ENCODE data around the gene TTLL11. TPM values are rescaled to one million over a fixed set of nuclear protein-coding genes. Genes with fewer than 3 reads are reported as not detected.

Gene TTLL11
- total RNA-seq, 6 experiments from 2014 or later, result 3.2 to 5.2 (median 4.1) TPM

DNA sequence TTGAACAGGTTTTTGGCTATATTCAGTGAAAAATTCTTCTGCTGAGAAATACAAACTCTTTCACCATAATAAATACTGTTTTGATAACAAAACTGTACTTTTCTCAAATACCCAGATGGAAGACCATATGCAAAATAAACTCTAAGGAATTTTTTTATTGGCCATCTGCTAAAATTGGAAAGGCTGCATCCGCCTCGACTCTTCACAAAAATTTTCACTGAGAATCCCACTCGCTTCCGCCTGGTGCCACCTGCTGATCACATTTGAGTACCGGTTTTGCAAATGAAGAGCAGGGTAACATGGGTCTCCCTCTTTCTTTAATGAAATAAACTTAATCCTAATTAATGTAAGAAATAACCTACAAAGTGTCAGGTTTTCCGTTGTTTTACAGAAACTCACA lies 76.4 kb downstream of the TTLL11 start:
- WGBS (ENCODE audit: insufficient coverage, low coverage, low lambda C conversion rate, missing lambda C conversion rate), result 31% methylated on average over 6 of the region's 6 CpGs
- DNase-seq (no peak), ATAC-seq (peak in 2 of 4 donors; percentile 22 to 47)
- H3K4me1 ChIP-seq, result no peaks in the 10 kb centered on the region
- no peak overlapping the region for H3K4me3 ChIP-seq
- no peaks in the 10 kb centered on the region for H3K36me3 ChIP-seq
- intact Hi-C loops (cut with DNase I), result no loop called here
- H3K9me3 ChIP-seq, result no peaks in the 10 kb centered on the region
- no peak for TF ChIP-seq POLR2A (IDR thresholded peaks at IDR 0.05)
- TF ChIP-seq, protein P1, sequence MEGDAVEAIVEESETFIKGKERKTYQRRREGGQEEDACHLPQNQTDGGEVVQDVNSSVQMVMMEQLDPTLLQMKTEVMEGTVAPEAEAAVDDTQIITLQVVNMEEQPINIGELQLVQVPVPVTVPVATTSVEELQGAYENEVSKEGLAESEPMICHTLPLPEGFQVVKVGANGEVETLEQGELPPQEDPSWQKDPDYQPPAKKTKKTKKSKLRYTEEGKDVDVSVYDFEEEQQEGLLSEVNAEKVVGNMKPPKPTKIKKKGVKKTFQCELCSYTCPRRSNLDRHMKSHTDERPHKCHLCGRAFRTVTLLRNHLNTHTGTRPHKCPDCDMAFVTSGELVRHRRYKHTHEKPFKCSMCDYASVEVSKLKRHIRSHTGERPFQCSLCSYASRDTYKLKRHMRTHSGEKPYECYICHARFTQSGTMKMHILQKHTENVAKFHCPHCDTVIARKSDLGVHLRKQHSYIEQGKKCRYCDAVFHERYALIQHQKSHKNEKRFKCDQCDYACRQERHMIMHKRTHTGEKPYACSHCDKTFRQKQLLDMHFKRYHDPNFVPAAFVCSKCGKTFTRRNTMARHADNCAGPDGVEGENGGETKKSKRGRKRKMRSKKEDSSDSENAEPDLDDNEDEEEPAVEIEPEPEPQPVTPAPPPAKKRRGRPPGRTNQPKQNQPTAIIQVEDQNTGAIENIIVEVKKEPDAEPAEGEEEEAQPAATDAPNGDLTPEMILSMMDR (IDR thresholded peaks at IDR 0.05), result peak in 3 of 4 donors; percentile 27 to 39 (median 37)
- H3K27ac ChIP-seq, result no peak overlapping the region
- no peaks in the 10 kb centered on the region for H3K27me3 ChIP-seq

DNA sequence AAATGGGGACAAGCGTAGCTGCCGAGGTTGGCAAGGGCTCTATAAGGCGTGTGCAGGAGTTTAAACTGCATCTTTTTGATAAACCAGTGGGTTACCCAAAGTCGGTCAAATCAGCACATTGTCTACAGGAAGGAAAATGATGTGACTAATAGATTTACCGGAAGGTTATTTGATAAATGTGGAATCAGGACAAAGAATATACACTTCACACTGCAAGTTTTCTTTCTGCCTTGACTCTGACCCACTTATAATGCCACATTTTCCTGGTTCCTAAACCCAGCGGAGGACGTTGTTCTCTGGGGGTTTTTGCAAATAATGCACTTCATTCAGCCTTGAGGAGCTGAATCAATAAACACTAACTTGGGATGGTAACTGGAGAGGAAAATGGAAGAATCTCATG lies 76.8 kb downstream of the TTLL11 start:
- DNase-seq (no peak), ATAC-seq (peak in 2 of 4 donors; percentile 29 to 44)
- H3K27ac ChIP-seq, result no peak overlapping the region
- intact Hi-C loops (cut with DNase I), result no loop called here
- no peaks in the 10 kb centered on the region for H3K27me3 ChIP-seq
- H3K4me1 ChIP-seq, result no peaks in the 10 kb centered on the region
- H3K9me3 ChIP-seq, result no peaks in the 10 kb centered on the region
- no peaks in the 10 kb centered on the region for H3K36me3 ChIP-seq
- WGBS (ENCODE audit: insufficient coverage, low coverage, low lambda C conversion rate, missing lambda C conversion rate), result 43% methylated on average over 7 of the region's 7 CpGs
- TF ChIP-seq, protein P1 (IDR thresholded peaks at IDR 0.05), result no peak
- TF ChIP-seq POLR2A (IDR thresholded peaks at IDR 0.05), result no peak
- no peak overlapping the region for H3K4me3 ChIP-seq

DNA sequence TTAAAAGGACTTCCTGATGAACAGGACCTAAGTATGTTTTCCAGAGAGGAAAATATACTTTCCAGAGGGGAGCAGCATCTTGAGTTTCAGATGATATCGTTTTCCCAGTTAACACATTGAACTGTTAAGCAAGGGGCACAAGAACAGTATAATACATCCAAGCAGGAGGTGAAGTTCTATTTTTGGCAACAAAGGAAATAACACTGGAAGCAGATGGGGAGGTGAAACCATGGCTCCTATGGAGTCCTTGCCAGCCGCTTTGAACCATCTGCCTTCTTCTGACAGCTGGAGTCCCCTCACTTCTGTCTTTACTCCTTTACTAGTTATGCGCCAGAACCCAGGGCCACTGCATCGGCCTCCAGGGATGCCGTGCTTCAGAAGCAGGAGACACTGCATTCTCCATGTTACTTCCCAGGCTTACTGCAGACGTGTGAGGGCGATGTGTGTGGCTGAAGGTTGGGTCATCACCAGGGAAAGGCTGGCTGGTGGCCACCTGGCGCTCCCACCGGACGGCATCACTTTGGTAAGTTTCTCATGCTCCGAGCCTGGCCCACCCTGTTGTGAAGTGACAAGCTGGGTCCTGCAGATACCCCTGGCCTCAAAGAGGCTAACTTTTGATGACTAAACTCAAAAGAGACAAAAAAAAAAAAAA lies 77.8 kb downstream of the TTLL11 start:
- Histone ChIP-seq H3K27me3 (no peaks in the 10 kb centered on the region), H3K36me3 (no peaks in the 10 kb centered on the region), H3K9me3 (no peaks in the 10 kb centered on the region), H3K27ac (no peak overlapping the region), H3K4me1 (no peaks in the 10 kb centered on the region), H3K4me3 (no peak overlapping the region)
- 83% methylated on average over 8 of the region's 11 CpGs for WGBS (ENCODE audit: insufficient coverage, low coverage, low lambda C conversion rate, missing lambda C conversion rate)
- DNase-seq (no peak), ATAC-seq (no peak)
- TF ChIP-seq, protein P1 (IDR thresholded peaks at IDR 0.05), result no peak
- TF ChIP-seq POLR2A (IDR thresholded peaks at IDR 0.05), result no peak
- intact Hi-C loops (cut with DNase I), result no loop called here

DNA sequence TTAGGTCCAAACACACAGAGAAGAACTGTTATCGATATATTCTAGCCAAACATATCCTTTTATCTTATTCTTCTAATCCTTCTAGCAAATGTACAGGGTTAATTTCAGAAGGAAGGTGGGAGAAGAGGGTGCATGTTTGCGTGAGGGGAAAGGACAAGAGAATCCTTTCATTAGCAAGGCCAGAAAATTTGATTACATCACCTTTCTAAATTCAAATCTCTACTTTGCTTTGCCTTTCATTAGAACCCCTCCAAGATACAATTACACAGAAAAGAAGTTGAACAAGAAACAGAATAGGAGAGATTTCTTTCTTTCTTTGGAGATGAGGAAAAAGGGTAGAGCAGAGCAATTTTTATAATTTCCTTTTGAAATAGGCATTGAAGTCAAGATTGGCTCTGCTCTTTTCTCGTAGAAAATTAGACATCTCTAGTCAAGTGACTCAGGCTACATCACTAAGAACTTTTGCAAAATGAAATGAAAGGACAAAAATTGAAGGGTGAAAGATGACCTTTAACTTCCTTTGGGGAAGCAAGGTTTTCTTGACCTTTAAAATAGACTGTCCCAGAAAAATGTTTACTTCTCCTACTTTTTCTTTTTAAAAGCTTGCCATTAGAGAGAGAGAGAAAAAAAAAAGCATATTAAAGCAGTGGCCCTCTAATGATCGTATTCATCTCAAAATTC lies 81.2 kb downstream of the TTLL11 start:
- H3K27ac ChIP-seq, result no peak overlapping the region
- no peaks in the 10 kb centered on the region for H3K9me3 ChIP-seq
- ATAC-seq, result no peak
- DNase-seq, result no peak
- no peaks in the 10 kb centered on the region for H3K27me3 ChIP-seq
- TF ChIP-seq POLR2A (IDR thresholded peaks at IDR 0.05), result no peak
- TF ChIP-seq, protein P1 (IDR thresholded peaks at IDR 0.05), result no peak
- H3K4me1 ChIP-seq, result no peaks in the 10 kb centered on the region
- intact Hi-C loops (cut with DNase I), result no loop called here
- H3K4me3 ChIP-seq, result no peak overlapping the region
- H3K36me3 ChIP-seq, result no peaks in the 10 kb centered on the region
- 79% methylated on average over 4 of the region's 4 CpGs for WGBS (ENCODE audit: insufficient coverage, low coverage, low lambda C conversion rate, missing lambda C conversion rate)

All from right lobe of liver (tissue), 6 donors.